Right lobe of liver (tissue), 6 donors: ENCODE results near the gene FHIP2A. TPM values are rescaled to one million over a fixed set of nuclear protein-coding genes. Genes with fewer than 3 reads are reported as not detected.

ENCODE experiments used
- ATAC-seq, 4 donors: fragments of 200-7000 bp; cut with Tn5 transposase; one replicate each; pipeline ENCODE4 v1.9.1; 2020; ENCODE audit warnings: mild to moderate bottlenecking in 4 of 4, moderate library complexity in 4 of 4
- DNase-seq, 3 donors: peaks; one replicate each; pipeline ENCODE4 v3.0.0-alpha.2; 2020
- H3K27ac ChIP-seq, 3 donors: fragments of 200-600 bp; one replicate each; pipeline ENCODE4 v1.8.0; 2022
- H3K27me3 ChIP-seq, 2 donors: fragments of 200-600 bp; one replicate each; pipeline ENCODE4 v1.8.0; 2022
- H3K36me3 ChIP-seq, 4 donors: fragments of 200-600 bp; sonication (generic) in 1 of 4; one replicate each; pipeline versions ENCODE4 v1.5.1 to v1.8.0; 2017 to 2022; ENCODE audit warnings: control low read depth in 1 of 4
- H3K4me1 ChIP-seq, 4 donors: fragments of 200-600 bp; sonication (generic) in 1 of 4; one replicate each; pipeline versions ENCODE4 v1.5.1 to v1.8.0; 2017 to 2022; ENCODE audit warnings: control low read depth in 1 of 4
- H3K4me3 ChIP-seq, 3 donors: fragments of 200-600 bp; one replicate each; pipeline ENCODE4 v1.8.0; 2022
- H3K9me3 ChIP-seq, 4 donors: fragments of 200-600 bp; sonication (generic) in 1 of 4; one replicate each; pipeline versions ENCODE4 v1.5.1 to v1.8.0; 2017 to 2022; ENCODE audit warnings: control low read depth in 1 of 4
- POLR2A ChIP-seq: fragments of 450-650 bp; IDR thresholded peaks from one replicate; pipeline ENCODE4 v1.6.1; 2017; ENCODE audit warnings: antibody characterized with exemption, mild to moderate bottlenecking
- WGBS: methylation state at CpG from one replicate; pipeline ENCODE4 v1.1.6; 2018; ENCODE audit warnings: low coverage, low lambda C conversion rate; ENCODE audit not compliant: insufficient coverage; ENCODE audit errors: missing lambda C conversion rate; 5-methylcytosine and 5-hydroxymethylcytosine counted together
- intact Hi-C, 2 donors: fragments of 100-400 bp; cut with DNase I; formaldehyde crosslinking; loops; one replicate each; pipeline versions ENCODE4 v1.11.2 to v1.14.1; 2022
- total RNA-seq, 6 experiments: library from RNA; depleted of rRNA in 2 of 6; stranded (reverse); fragments of >200 nt in 2 of 6; fragmentation: NEBNext Ultra II Directional in 3 of 6; extraction: Animal tissue kit (Norgen Biotek cat#: 25700) in 3 of 6; gene quantifications; one replicate each; pipeline versions ENCODE4 v1.1.0 to v1.2.4, GENCODE V29; 2016 to 2023
- TF ChIP-seq, protein P1 (sequence below), 4 donors: fragments of 200-600 bp in 3 of 4; fragments of 450-650 bp in 1 of 4; IDR thresholded peaks; one replicate each; pipeline versions ENCODE4 v1.5.1 to v1.8.0; 2016 to 2022; ENCODE audit warnings: antibody characterized with exemption in 4 of 4, mild to moderate bottlenecking in 2 of 4
- donor health status: DM: no; HTN: yes; CAD: no.
- donor health status: DM: no; HTN: no; CAD: no.
- donor health status: DM: no; HTN: no; CAD: no.
- donor health status: DM: no; HTN: yes; CAD: no.
- donor health status: DM: no; HTN: yes; CAD: no.

The FHIP2A gene
- total RNA-seq, 6 experiments from 2014 or later = 17.4 to 22.8 (median 21.7) TPM

DNA sequence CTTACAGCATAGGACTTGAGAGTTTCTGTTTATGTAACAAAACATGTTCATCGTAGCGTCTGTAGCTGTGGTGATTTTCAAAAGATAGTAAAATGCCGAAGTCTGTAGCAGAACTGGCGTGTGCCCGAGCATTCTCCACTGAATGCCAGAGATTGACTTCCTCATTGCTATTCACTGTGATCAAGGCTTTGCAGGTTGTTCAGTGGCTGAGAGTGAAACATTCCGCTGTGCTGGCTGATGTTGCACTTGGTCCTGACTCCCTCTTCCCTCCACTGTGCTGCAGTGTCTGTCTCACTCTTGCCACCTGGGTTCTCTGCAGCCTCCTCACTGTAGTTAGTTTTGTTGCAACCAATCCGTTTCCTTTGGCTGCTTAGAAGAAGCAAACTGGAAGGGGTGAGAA lies 37.6 kb downstream of the FHIP2A start:
- no peak overlapping the region for H3K4me3 ChIP-seq
- ATAC-seq = peak; percentile 82 to 90 (median 86)

DNA sequence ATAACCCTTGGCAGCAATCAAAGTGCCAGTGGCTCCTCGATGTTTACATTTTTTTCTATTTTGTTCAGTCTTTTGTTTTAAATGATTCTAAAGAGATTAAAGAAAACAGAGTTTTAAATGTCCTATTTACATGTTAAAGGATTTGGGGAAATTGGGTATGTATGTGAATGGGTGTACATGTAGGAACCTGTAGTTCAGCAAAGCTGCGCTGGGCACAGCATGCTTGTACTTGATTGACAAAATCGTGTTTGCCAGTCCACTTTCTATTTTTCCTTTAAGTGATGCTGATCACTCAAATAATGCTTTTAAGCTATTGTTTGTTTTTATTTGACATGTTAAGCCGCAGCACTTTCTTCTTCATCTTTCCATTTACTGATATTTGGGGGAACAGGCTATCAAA lies 40.9 kb downstream of the FHIP2A start:
- 98% methylated on average over 4 of the region's 4 CpGs for WGBS
- H3K36me3 ChIP-seq = peaks cover 0 to 45% (median 13%) of the 10 kb centered on the region in 4 donors
- ATAC-seq = no peak
- no peaks in the 10 kb centered on the region for H3K27me3 ChIP-seq
- no peak overlapping the region for H3K4me3 ChIP-seq
- intact Hi-C loops = no loop called here
- peaks cover 0 to 21% (median 4%) of the 10 kb centered on the region in 4 donors for H3K4me1 ChIP-seq
- no peak for TF ChIP-seq POLR2A
- TF ChIP-seq, protein P1, sequence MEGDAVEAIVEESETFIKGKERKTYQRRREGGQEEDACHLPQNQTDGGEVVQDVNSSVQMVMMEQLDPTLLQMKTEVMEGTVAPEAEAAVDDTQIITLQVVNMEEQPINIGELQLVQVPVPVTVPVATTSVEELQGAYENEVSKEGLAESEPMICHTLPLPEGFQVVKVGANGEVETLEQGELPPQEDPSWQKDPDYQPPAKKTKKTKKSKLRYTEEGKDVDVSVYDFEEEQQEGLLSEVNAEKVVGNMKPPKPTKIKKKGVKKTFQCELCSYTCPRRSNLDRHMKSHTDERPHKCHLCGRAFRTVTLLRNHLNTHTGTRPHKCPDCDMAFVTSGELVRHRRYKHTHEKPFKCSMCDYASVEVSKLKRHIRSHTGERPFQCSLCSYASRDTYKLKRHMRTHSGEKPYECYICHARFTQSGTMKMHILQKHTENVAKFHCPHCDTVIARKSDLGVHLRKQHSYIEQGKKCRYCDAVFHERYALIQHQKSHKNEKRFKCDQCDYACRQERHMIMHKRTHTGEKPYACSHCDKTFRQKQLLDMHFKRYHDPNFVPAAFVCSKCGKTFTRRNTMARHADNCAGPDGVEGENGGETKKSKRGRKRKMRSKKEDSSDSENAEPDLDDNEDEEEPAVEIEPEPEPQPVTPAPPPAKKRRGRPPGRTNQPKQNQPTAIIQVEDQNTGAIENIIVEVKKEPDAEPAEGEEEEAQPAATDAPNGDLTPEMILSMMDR (IDR thresholded peaks at IDR 0.05) = no peak
- H3K9me3 ChIP-seq = no peaks in the 10 kb centered on the region
- no peak overlapping the region for H3K27ac ChIP-seq
- no peak for DNase-seq

More for the DNA sequence above, 37.6 kb downstream of the FHIP2A start:
- WGBS = 4% methylated on average over 6 of the region's 7 CpGs
- intact Hi-C loops = no loop called here
- Histone ChIP-seq H3K36me3 (peaks cover 0 to 43% (median 15%) of the 10 kb centered on the region in 4 donors), H3K27me3 (no peaks in the 10 kb centered on the region), H3K27ac (peak overlapping the region in 2 of 3 donors; percentile 2 to 48), H3K9me3 (no peaks in the 10 kb centered on the region), H3K4me1 (peaks cover 0 to 28% (median 6%) of the 10 kb centered on the region in 4 donors)
- TF ChIP-seq POLR2A = no peak
- TF ChIP-seq, protein P1 (IDR thresholded peaks at IDR 0.05) = no peak
- peak in 2 of 3 donors; percentile 32 to 55 for DNase-seq

DNA sequence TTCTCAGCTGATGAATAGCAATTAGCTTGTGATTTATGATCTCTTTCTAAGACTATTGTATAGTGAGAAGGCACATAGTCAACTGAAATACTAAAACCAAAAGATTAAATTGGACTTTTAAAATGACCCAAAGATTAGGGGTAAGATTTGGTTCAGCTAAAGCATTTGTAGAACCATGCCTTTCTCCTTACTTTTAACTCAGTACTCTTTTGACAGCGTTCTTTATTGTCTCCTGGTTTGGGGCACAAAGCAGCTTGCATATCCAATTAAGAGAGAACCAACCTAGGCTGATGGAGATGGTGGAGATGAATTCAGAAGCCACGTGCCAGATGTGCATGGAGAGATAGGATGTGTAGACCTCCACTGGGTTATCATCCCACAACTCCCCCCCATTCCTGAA lies 45.8 kb downstream of the FHIP2A start:
- Histone ChIP-seq H3K4me1 (no peaks in the 10 kb centered on the region), H3K27ac (no peak overlapping the region), H3K4me3 (no peak overlapping the region), H3K36me3 (peaks cover 0 to 19% (median 5%) of the 10 kb centered on the region in 4 donors), H3K27me3 (no peaks in the 10 kb centered on the region), H3K9me3 (no peaks in the 10 kb centered on the region)
- intact Hi-C loops = no loop called here
- 91% methylated on average over 2 of the region's 2 CpGs for WGBS
- no peak for TF ChIP-seq POLR2A
- TF ChIP-seq, protein P1 (IDR thresholded peaks at IDR 0.05) = no peak
- ATAC-seq (no peak), DNase-seq (no peak)

- DNase-seq (no peak), ATAC-seq (no peak)
- Histone ChIP-seq H3K9me3 (no peaks in the 10 kb centered on the region), H3K4me3 (no peak overlapping the region), H3K27me3 (no peaks in the 10 kb centered on the region), H3K36me3 (peaks cover 0 to 11% (median 3%) of the 10 kb centered on the region in 4 donors), H3K4me1 (no peaks in the 10 kb centered on the region), H3K27ac (no peak overlapping the region)
- intact Hi-C loops = no loop called here
- TF ChIP-seq, protein P1 (IDR thresholded peaks at IDR 0.05) = no peak
- TF ChIP-seq POLR2A = no peak
- WGBS = 61% methylated on average over 1 of the region's 1 CpG
Observed at GRCh38 chr10:114868870-114869519, 47.4 kb downstream of the FHIP2A start.
